ENCODE results near the gene RPS3. TPM values are rescaled to one million over a fixed set of nuclear protein-coding genes. Genes with fewer than 3 reads are reported as not detected.

Gene RPS3
- total RNA-seq, 4 donors from 2014 or later: 1,101 to 2,606 (median 1,579) TPM

- Histone ChIP-seq H3K36me3 (no peaks in the 10 kb centered on the region), H3K27ac (no peak overlapping the region), H3K4me3 (no peak overlapping the region), H3K4me1 (peaks cover 0 to 1% (median 0%) of the 10 kb centered on the region in 3 donors), H3K9me3 (no peaks in the 10 kb centered on the region), H3K27me3 (peaks cover 0 to 12% (median 0%) of the 10 kb centered on the region in 4 donors)
- DNase-seq: no peak
- TF ChIP-seq POLR2A (IDR thresholded peaks at IDR 0.05) (no peak), CTCF (IDR thresholded peaks at IDR 0.05) (no peak)
- 66 to 70% methylated on average over 5 to 7 of the region's 8 CpGs for whole genome bisulfite sequencing, 2 donors
- intact Hi-C loops (cut with DNase I): loop anchor here (5.0 kb wide), 1 partner anchor 138 kb away; no protein-coding TSS in a partner anchor
Observed at GRCh38 chr11:75394085-75394840, 5.1 kb upstream of the RPS3 start.

DNA sequence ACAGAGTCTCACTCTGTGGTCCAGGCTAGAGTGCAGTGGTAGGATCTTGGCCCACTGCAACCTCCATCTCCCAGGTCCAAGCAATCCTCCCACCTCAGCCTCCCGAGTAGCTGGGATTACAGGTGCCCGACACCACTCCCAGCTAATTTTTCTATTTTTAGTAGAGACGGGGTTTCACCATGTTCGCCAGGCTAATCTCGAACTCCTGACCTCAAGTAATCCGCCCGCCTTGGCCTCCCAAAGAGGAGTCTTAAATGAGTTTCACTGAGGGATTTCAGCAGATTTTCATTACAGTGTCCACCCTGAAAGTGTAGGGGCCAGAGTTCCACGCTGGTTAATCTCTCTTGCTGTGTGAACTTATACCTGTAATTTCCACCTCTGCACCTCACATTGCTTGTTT lies 412 bp upstream of the RPS3 start:
- no peak overlapping the region for H3K27ac ChIP-seq

GRCh38 chr11:75400146-75400865 lies 988 bp downstream of the RPS3 start:
- 4 to 5% methylated on average over 8 to 10 of the region's 11 CpGs for WGBS, 2 donors
- peak overlapping the region; percentile 91 to 97 (median 94) for H3K27ac ChIP-seq
- DNase-seq: no peak
- intact Hi-C loops (cut with DNase I): no loop called here
- peak overlapping the region; percentile 51 to 91 (median 72) for H3K4me3 ChIP-seq
- H3K36me3 ChIP-seq: peaks cover 23 to 46% (median 31%) of the 10 kb centered on the region in 3 donors
- no peaks in the 10 kb centered on the region for H3K9me3 ChIP-seq
- no peak for TF ChIP-seq POLR2A (IDR thresholded peaks at IDR 0.05)
- TF ChIP-seq CTCF (IDR thresholded peaks at IDR 0.05): no peak
- no peaks in the 10 kb centered on the region for H3K27me3 ChIP-seq
- peaks cover 4 to 42% (median 20%) of the 10 kb centered on the region in 3 donors for H3K4me1 ChIP-seq

More for the DNA sequence above, 412 bp upstream of the RPS3 start:
- 53 to 72% methylated on average over 7 to 8 of the region's 8 CpGs for WGBS, 2 donors
- TF ChIP-seq POLR2A (IDR thresholded peaks at IDR 0.05) (no peak), CTCF (IDR thresholded peaks at IDR 0.05) (no peak)
- intact Hi-C loops (cut with DNase I): no loop called here
- no peaks in the 10 kb centered on the region for H3K9me3 ChIP-seq
- no peaks in the 10 kb centered on the region for H3K27me3 ChIP-seq
- no peak for DNase-seq
- H3K36me3 ChIP-seq: peaks cover 13 to 32% (median 17%) of the 10 kb centered on the region in 3 donors
- H3K4me3 ChIP-seq: peak overlapping the region in 1 of 4 donors; percentile 76
- peaks cover 4 to 37% (median 20%) of the 10 kb centered on the region in 3 donors for H3K4me1 ChIP-seq

GRCh38 chr11:75402002-75402773 lies 2.9 kb downstream of the RPS3 start:
- intact Hi-C loops (cut with DNase I): no loop called here
- 78% methylated on average over 9 to 10 of the region's 10 CpGs for WGBS, 2 donors
- TF ChIP-seq POLR2A (IDR thresholded peaks at IDR 0.05) (no peak), CTCF (IDR thresholded peaks at IDR 0.05) (no peak)
- H3K36me3 ChIP-seq: peaks cover 23 to 65% (median 36%) of the 10 kb centered on the region in 3 donors
- H3K27me3 ChIP-seq: no peaks in the 10 kb centered on the region
- H3K9me3 ChIP-seq: no peaks in the 10 kb centered on the region
- peaks cover 4 to 44% (median 20%) of the 10 kb centered on the region in 3 donors for H3K4me1 ChIP-seq
- H3K4me3 ChIP-seq: peak overlapping the region in 1 of 4 donors; percentile 76
- H3K27ac ChIP-seq: peak overlapping the region in 1 of 4 donors; percentile 91
- DNase-seq: no peak

All from esophagus squamous epithelium (tissue), 5 donors.